H9 (cell line): ENCODE data around the gene MZF1. TPM values are rescaled to one million over a fixed set of nuclear protein-coding genes. Genes with fewer than 3 reads are reported as not detected.

Experiments
- DNase-seq: peaks from one replicate; pipeline ENCODE4 v3.0.0-alpha.2; 2017
- H2AFZ ChIP-seq: one replicate; pipeline ENCODE4 v1.6.1; 2013; ENCODE audit warnings: mild to moderate bottlenecking, low read length, control low read depth, moderate library complexity
- H2AK5ac ChIP-seq: 2 replicates; pipeline ENCODE4 v1.6.1; 2013; ENCODE audit warnings: low read length, control low read depth, mixed read lengths; ENCODE audit not compliant: insufficient read length
- H2BK120ac ChIP-seq: one replicate; pipeline ENCODE4 v1.6.1; 2013; ENCODE audit warnings: low read depth, mild to moderate bottlenecking, low read length, control low read depth, inconsistent platforms; ENCODE audit not compliant: poor library complexity, severe bottlenecking
- H2BK12ac ChIP-seq: 2 replicates; pipeline ENCODE4 v1.6.1; 2013; ENCODE audit warnings: low read length, control low read depth, mixed read lengths, low read depth; ENCODE audit not compliant: insufficient read length
- H2BK15ac ChIP-seq: 2 replicates; pipeline ENCODE4 v1.6.1; 2013; ENCODE audit warnings: low read depth, low read length, control low read depth
- H2BK20ac ChIP-seq: one replicate; pipeline ENCODE4 v1.6.1; 2013; ENCODE audit warnings: low read depth, mild to moderate bottlenecking, low read length, control low read depth, inconsistent platforms; ENCODE audit not compliant: poor library complexity, severe bottlenecking
- H2BK5ac ChIP-seq: 2 replicates; pipeline ENCODE4 v1.6.1; 2013; ENCODE audit warnings: low read length, control low read depth, mixed read lengths; ENCODE audit not compliant: insufficient read length
- H3K14ac ChIP-seq: 2 replicates; pipeline ENCODE4 v1.6.1; 2013; ENCODE audit warnings: low read length, control low read depth; ENCODE audit not compliant: insufficient read depth
- H3K18ac ChIP-seq: 2 replicates; pipeline ENCODE4 v1.6.1; 2013; ENCODE audit warnings: low read depth, mild to moderate bottlenecking, mixed read lengths, low read length, control low read depth; ENCODE audit not compliant: insufficient read length
- H3K23ac ChIP-seq: 2 replicates; pipeline ENCODE4 v1.6.1; 2013; ENCODE audit warnings: low read length, control low read depth, mixed read lengths, low read depth; ENCODE audit not compliant: insufficient read length
- H3K23me2 ChIP-seq: 2 replicates; pipeline ENCODE4 v1.6.1; 2013; ENCODE audit warnings: low read depth, mild to moderate bottlenecking, mixed read lengths, low read length, control low read depth; ENCODE audit not compliant: insufficient read length, poor library complexity, severe bottlenecking
- H3K27ac ChIP-seq: 2 replicates; pipeline ENCODE4 v1.5.1; 2013; ENCODE audit warnings: low read length, control low read depth, mixed read lengths, low read depth; ENCODE audit not compliant: insufficient read length
- H3K27me3 ChIP-seq: 2 replicates; pipeline ENCODE4 v1.6.1; 2013; ENCODE audit warnings: low read length, control low read depth, inconsistent platforms; ENCODE audit not compliant: insufficient read depth
- H3K4ac ChIP-seq: 2 replicates; pipeline ENCODE4 v1.6.1; 2013; ENCODE audit warnings: low read depth, mild to moderate bottlenecking, control low read depth, inconsistent platforms, low read length, moderate library complexity
- H3K4me1 ChIP-seq: 2 replicates; pipeline ENCODE4 v1.6.1; 2013; ENCODE audit warnings: low read length, control low read depth, inconsistent platforms; ENCODE audit not compliant: insufficient read depth
- H3K4me2 ChIP-seq: 2 replicates; pipeline ENCODE4 v1.6.1; 2013; ENCODE audit warnings: low read length, control low read depth, mixed read lengths; ENCODE audit not compliant: insufficient read length, insufficient read depth
- H3K56ac ChIP-seq: 2 replicates; pipeline ENCODE4 v1.6.1; 2013; ENCODE audit warnings: low read depth, mild to moderate bottlenecking, mixed read lengths, low read length, control low read depth; ENCODE audit not compliant: insufficient read length
- H3K79me1 ChIP-seq: 2 replicates; pipeline ENCODE4 v1.6.1; 2013; ENCODE audit warnings: low read depth, mild to moderate bottlenecking, moderate library complexity, low read length, control low read depth, inconsistent platforms; ENCODE audit not compliant: insufficient read depth, poor library complexity, severe bottlenecking
- H3K79me2 ChIP-seq: 2 replicates; pipeline ENCODE4 v1.6.1; 2013; ENCODE audit warnings: low read length, control low read depth, inconsistent platforms; ENCODE audit not compliant: insufficient read depth
- H3K9ac ChIP-seq: 2 replicates; pipeline ENCODE4 v1.6.1; 2013; ENCODE audit warnings: low read length, control low read depth, mixed read lengths; ENCODE audit not compliant: insufficient read length; ENCODE audit errors: extremely low read depth
- H3K9me3 ChIP-seq: one replicate; pipeline ENCODE4 v1.6.1; 2013; ENCODE audit warnings: low read depth, low read length, inconsistent platforms; ENCODE audit not compliant: control insufficient read depth
- H3T11ph ChIP-seq: one replicate; pipeline ENCODE4 v1.6.1; 2013; ENCODE audit warnings: mild to moderate bottlenecking, low read length, control low read depth, inconsistent platforms
- H4K20me1 ChIP-seq: one replicate; pipeline ENCODE4 v1.6.1; 2013; ENCODE audit not compliant: control insufficient read depth, insufficient read length, insufficient read depth
- H4K5ac ChIP-seq: 2 replicates; pipeline ENCODE4 v1.6.1; 2013; ENCODE audit warnings: low read depth, mild to moderate bottlenecking, mixed read lengths, low read length, control low read depth; ENCODE audit not compliant: insufficient read length
- H4K8ac ChIP-seq: replicated peaks from 2 replicates; pipeline ENCODE4 v1.6.1; 2013; ENCODE audit warnings: low read length, control low read depth, mixed read lengths, low read depth; ENCODE audit not compliant: insufficient read length
- H4K91ac ChIP-seq: 2 replicates; pipeline ENCODE4 v1.6.1; 2013; ENCODE audit warnings: low read depth, mild to moderate bottlenecking, moderate library complexity, mixed read lengths, low read length, control low read depth; ENCODE audit not compliant: insufficient read length
- H3K27ac Mint-ChIP-seq, 3 experiments: 2 replicates in 2 of 3; 3 replicates in 1 of 3; pipeline ENCODE4 v1.8.0; 2020 to 2021; ENCODE audit warnings: mixed read lengths in 3 of 3, mild to moderate bottlenecking in 1 of 3, moderate library complexity in 1 of 3
- H3K27me3 Mint-ChIP-seq: 2 replicates; pipeline ENCODE4 v1.8.0; 2021; ENCODE audit warnings: low read depth, mild to moderate bottlenecking, moderate library complexity, mixed read lengths
- H3K36me3 Mint-ChIP-seq, 3 experiments: 2 replicates in 2 of 3; 3 replicates in 1 of 3; pipeline ENCODE4 v1.8.0; 2020 to 2021; ENCODE audit warnings: low read depth in 3 of 3, mixed read lengths in 3 of 3; ENCODE audit not compliant: insufficient read depth in 1 of 3
- H3K4me1 Mint-ChIP-seq, 2 experiments: 2 replicates each; pipeline ENCODE4 v1.8.0; 2020; ENCODE audit warnings: mixed read lengths in 2 of 2
- H3K4me3 Mint-ChIP-seq, 2 experiments: 2 replicates in 1 of 2; 3 replicates in 1 of 2; pipeline ENCODE4 v1.8.0; 2020 to 2021; ENCODE audit warnings: mild to moderate bottlenecking in 2 of 2, mixed read lengths in 2 of 2, moderate library complexity in 1 of 2
- H3K9me3 Mint-ChIP-seq, 2 experiments: 2 replicates in 1 of 2; 3 replicates in 1 of 2; pipeline ENCODE4 v1.8.0; 2020; ENCODE audit warnings: mild to moderate bottlenecking in 2 of 2, mixed read lengths in 2 of 2, moderate library complexity in 1 of 2
- WGBS: extraction: QIAGEN DNeasy Blood & Tissue Kit; methylation state at CpG from one replicate; pipeline ENCODE4 v1.1.7; 2013; ENCODE audit warnings: missing lambda C conversion rate, low lambda C conversion rate, mixed read lengths; ENCODE audit not compliant: insufficient read length; ENCODE audit errors: extremely low coverage; 5-methylcytosine and 5-hydroxymethylcytosine counted together
- total RNA-seq: library from RNA; stranded (reverse); gene quantifications from 2 replicates; pipeline ENCODE4 v1.2.1, GENCODE V29; 2021
- TF ChIP-seq, protein P1 (sequence below): fragments of 200-600 bp; sonication (generic); conservative IDR thresholded peaks from 3 replicates; pipeline ENCODE4 v1.8.0; 2021; ENCODE audit warnings: antibody characterized with exemption, mild to moderate bottlenecking

MZF1 gene
- total RNA-seq, 1 experiment from 2014 or later, result 23.6 TPM

DNA sequence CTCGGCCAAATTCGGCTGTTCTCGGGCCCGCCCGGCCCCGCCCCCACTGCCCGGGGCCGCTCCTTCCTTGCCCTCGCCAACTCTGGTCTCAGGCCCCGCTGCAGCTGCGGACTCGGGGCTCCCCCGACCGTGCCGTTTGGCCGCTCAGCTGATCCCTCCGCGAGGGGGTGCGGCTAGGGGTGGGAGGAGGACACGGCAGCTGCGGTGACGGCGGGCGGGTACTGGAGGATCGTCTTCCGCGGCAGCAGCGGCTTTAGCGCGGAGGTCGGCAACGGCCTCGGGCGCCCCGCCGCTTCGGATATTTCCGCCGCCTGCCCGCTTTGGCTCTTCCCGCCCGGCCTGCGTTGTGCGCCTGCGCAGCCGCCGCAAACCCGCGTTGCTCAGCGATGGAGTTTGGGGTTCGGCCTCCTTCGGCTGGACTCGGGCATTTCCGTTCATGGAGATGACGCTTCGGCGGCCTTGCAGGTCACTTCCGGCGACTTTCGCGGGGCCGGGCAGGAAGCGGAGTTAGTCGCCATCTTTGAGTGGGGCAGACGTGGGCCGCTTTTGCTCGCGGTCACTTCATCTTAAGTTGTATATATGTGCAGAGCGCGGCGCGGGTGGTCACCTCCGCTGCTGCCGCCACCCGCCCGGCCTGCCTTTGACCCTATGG lies 14.4 kb downstream of the MZF1 start:
- no peak overlapping the region for H3K23ac ChIP-seq
- H2BK20ac ChIP-seq, result no peak overlapping the region
- 0 out of 2 replicates have a peak overlapping the region, but pooled peaks have one; percentile 76 for H2BK15ac ChIP-seq
- no peak overlapping the region for H2AFZ ChIP-seq
- H3K4me1 ChIP-seq, result no peaks in the 10 kb centered on the region
- Mint-ChIP-seq H3K9me3 (no peaks in the 10 kb centered on the region; a peak in 1 of 5 replicates), H3K27me3 (peaks cover 1% of the 10 kb centered on the region; the same call in 1 of the 2 replicates), H3K36me3 (peaks cover 16 to 41% (median 28%) of the 10 kb centered on the region in 3 experiments; a peak in 6 of 7 replicates), H3K4me3 (peak overlapping the region; percentile 96), H3K27ac (peak overlapping the region; percentile 100), H3K4me1 (peaks cover 19 to 38% of the 10 kb centered on the region in 2 experiments)
- no peaks in the 10 kb centered on the region for H3K27me3 ChIP-seq
- H3T11ph ChIP-seq, result peak overlapping the region; percentile 81
- DNase-seq, result peak; percentile 99
- peak overlapping the region; percentile 89 for H2BK5ac ChIP-seq
- H3K14ac ChIP-seq, result peak overlapping the region; percentile 100
- peak overlapping the region; percentile 100 for H3K18ac ChIP-seq
- peak overlapping the region; percentile 86 for H3K27ac ChIP-seq
- WGBS, result no CpG with 5 or more reads among the region's 76 CpGs
- H2BK120ac ChIP-seq, result no peak overlapping the region
- H3K79me1 ChIP-seq, result no peaks in the 10 kb centered on the region
- peaks cover 8% of the 10 kb centered on the region; the same call in 1 of the 2 replicates for H3K79me2 ChIP-seq
- H3K4me2 ChIP-seq, result peak overlapping the region; percentile 67
- H4K5ac ChIP-seq, result peak overlapping the region; percentile 46
- peak overlapping the region; percentile 99 for H3K9ac ChIP-seq
- H3K9me3 ChIP-seq, result no peaks in the 10 kb centered on the region
- H3K56ac ChIP-seq, result no peak overlapping the region
- H3K23me2 ChIP-seq, result peaks cover 14% of the 10 kb centered on the region
- H4K20me1 ChIP-seq, result no peaks in the 10 kb centered on the region
- H4K8ac ChIP-seq, result no peak overlapping the region
- no peak overlapping the region for H3K4ac ChIP-seq
- H2BK12ac ChIP-seq, result peak overlapping the region; percentile 78
- H2AK5ac ChIP-seq, result no peak overlapping the region
- H4K91ac ChIP-seq, result no peak overlapping the region
- TF ChIP-seq, protein P1, sequence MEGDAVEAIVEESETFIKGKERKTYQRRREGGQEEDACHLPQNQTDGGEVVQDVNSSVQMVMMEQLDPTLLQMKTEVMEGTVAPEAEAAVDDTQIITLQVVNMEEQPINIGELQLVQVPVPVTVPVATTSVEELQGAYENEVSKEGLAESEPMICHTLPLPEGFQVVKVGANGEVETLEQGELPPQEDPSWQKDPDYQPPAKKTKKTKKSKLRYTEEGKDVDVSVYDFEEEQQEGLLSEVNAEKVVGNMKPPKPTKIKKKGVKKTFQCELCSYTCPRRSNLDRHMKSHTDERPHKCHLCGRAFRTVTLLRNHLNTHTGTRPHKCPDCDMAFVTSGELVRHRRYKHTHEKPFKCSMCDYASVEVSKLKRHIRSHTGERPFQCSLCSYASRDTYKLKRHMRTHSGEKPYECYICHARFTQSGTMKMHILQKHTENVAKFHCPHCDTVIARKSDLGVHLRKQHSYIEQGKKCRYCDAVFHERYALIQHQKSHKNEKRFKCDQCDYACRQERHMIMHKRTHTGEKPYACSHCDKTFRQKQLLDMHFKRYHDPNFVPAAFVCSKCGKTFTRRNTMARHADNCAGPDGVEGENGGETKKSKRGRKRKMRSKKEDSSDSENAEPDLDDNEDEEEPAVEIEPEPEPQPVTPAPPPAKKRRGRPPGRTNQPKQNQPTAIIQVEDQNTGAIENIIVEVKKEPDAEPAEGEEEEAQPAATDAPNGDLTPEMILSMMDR, result no peak
